C4-2B (cell line): ENCODE measurements around the gene ZNF652.

Experiments
- CTCF ChIP-seq: fragments of 450-650 bp; conservative IDR thresholded peaks from 2 replicates; pipeline ENCODE4 v1.5.1; 2017; ENCODE audit warnings: mild to moderate bottlenecking
- ZFX ChIP-seq: fragments of 450-650 bp; IDR thresholded peaks from 2 replicates; pipeline ENCODE4 v1.6.1; 2017

- no peak for TF ChIP-seq CTCF
- no peak for TF ChIP-seq ZFX
Observed at GRCh38 chr17:49383060-49383459, 21.0 kb upstream of the ZNF652 start.
